Stomach smooth muscle (tissue), 2 donors: ENCODE measurements around the gene PLGLB2.
"Not testable (repeated sequence)": the region's sequence is repeated elsewhere in the genome, so short reads cannot be mapped to it uniquely, and the experiment has no call there.

ENCODE experiments used
- H3K27ac ChIP-seq: one replicate; pipeline ENCODE4 v1.7.0; 2013; ENCODE audit warnings: mild to moderate bottlenecking, low read length, inconsistent platforms
- H3K27me3 ChIP-seq, 2 donors: one replicate each; pipeline ENCODE4 v1.7.0; 2013; ENCODE audit warnings: low read length in 2 of 2; ENCODE audit not compliant: insufficient read depth in 2 of 2, control insufficient read depth in 1 of 2
- H3K36me3 ChIP-seq, 2 donors: one replicate each; pipeline ENCODE4 v1.7.0; 2013; ENCODE audit warnings: low read length in 2 of 2; ENCODE audit not compliant: control insufficient read depth in 2 of 2, insufficient read depth in 2 of 2
- H3K4me1 ChIP-seq: one replicate; pipeline ENCODE4 v1.7.0; 2013; ENCODE audit warnings: low read length; ENCODE audit not compliant: control insufficient read depth, insufficient read depth
- H3K4me3 ChIP-seq, 2 donors: one replicate each; pipeline ENCODE4 v1.7.0; 2013; ENCODE audit warnings: low read length in 2 of 2
- H3K9ac ChIP-seq, 2 donors: one replicate each; pipeline ENCODE4 v1.7.0; 2013; ENCODE audit warnings: low read length in 2 of 2, mild to moderate bottlenecking in 1 of 2
- H3K9me3 ChIP-seq, 2 donors: one replicate each; pipeline ENCODE4 v1.7.0; 2013; ENCODE audit warnings: low read length in 2 of 2; ENCODE audit not compliant: control insufficient read depth in 2 of 2
- donor health status: healthy.
- donor health status: Pancreatic carcinoma.

PLGLB2 gene

DNA sequence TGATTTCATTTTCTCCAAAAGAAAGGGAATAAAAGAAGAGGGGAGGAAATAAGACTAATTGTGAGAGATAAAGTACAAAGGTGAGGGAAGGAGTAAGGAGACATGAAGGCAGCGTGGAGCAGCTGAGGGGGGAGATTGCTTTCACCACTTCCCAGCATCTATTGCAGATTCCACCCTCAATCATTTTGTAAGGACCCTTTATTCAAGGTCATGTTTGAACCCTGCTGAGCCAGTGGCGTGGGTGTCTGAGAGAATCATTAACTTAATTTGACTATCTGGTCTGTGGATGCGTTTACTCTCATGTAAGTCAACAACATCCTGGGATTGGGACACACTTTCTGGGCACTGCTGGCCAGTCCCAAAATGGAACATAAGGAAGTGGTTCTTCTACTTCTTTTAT, at the start of gene PLGLB2:
Gene PLGLB2, plus strand, starts transcription at position 297 of the 400 bp plus-strand sequence. Its CDS starts 67 bp downstream, at position 364.
- H3K4me3 ChIP-seq, H3K27ac ChIP-seq, H3K36me3 ChIP-seq, H3K9me3 ChIP-seq, H3K9ac ChIP-seq, H3K27me3 ChIP-seq, H3K4me1 ChIP-seq: not testable (repeated sequence)

- not testable (repeated sequence) for H3K4me3 ChIP-seq, H3K27me3 ChIP-seq, H3K36me3 ChIP-seq, H3K9me3 ChIP-seq, H3K27ac ChIP-seq, H3K9ac ChIP-seq, H3K4me1 ChIP-seq
Observed at GRCh38 chr2:87704572-87705323, 43.1 kb upstream of the PLGLB2 start.

- H3K27ac ChIP-seq, H3K27me3 ChIP-seq, H3K4me1 ChIP-seq, H3K9ac ChIP-seq, H3K36me3 ChIP-seq, H3K4me3 ChIP-seq, H3K9me3 ChIP-seq: not testable (repeated sequence)
Observed at GRCh38 chr2:87708368-87708767, 39.5 kb upstream of the PLGLB2 start.

DNA sequence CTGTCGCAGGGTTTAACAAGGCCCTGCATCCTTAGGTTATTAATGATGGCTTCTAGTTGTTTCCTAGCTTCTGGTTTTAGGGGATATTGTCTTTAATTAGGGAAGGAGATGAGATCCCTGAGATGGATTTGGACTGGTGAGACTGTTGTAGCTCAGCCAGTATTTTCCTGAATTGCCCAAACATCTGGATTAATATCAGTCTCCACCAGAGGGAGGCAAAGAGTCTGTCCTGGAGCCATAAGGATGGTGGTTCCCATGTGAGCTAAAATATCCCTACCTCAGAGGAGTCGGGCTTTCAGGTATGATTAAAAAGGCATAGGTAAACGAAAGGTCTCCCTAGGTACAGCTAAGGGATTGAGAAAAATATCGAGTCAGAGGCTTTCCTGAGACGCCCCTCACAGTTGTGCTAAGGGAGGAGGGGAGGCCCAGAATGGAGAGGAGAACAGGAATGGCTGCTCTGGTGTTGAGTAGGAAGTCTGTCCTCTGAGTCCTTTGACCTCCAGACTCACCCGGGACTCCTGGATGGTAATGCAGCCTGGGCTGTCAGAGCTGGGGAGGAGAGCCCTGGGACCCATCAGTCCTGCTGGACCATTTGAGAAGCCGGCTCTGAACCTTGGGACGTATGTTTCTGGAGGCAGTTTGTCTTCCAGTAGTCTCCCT, 19.8 kb upstream of the PLGLB2 start:
- not testable (repeated sequence) for H3K9ac ChIP-seq, H3K27ac ChIP-seq, H3K9me3 ChIP-seq, H3K4me1 ChIP-seq, H3K36me3 ChIP-seq, H3K4me3 ChIP-seq, H3K27me3 ChIP-seq

DNA sequence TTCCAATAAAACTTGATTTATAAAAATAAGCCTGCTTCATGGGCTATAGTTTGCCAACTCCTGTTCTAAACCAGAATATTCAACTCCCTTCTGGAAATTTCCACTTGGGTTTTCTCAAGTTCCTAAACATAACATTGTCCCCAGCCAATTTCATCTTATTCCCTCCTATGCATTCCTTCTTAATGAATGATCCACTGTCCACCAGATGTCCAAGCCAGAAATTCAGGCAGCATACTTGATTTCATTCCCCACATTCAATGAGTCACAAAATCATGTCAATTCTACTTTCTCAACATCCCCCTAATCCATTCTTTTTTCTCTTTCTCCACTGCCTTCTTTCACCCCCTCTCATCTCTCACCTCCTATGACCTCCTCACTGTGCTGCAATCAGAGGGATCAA, 7.0 kb upstream of the PLGLB2 start:
- not testable (repeated sequence) for H3K9ac ChIP-seq, H3K4me1 ChIP-seq, H3K36me3 ChIP-seq, H3K27ac ChIP-seq, H3K9me3 ChIP-seq, H3K4me3 ChIP-seq, H3K27me3 ChIP-seq

DNA sequence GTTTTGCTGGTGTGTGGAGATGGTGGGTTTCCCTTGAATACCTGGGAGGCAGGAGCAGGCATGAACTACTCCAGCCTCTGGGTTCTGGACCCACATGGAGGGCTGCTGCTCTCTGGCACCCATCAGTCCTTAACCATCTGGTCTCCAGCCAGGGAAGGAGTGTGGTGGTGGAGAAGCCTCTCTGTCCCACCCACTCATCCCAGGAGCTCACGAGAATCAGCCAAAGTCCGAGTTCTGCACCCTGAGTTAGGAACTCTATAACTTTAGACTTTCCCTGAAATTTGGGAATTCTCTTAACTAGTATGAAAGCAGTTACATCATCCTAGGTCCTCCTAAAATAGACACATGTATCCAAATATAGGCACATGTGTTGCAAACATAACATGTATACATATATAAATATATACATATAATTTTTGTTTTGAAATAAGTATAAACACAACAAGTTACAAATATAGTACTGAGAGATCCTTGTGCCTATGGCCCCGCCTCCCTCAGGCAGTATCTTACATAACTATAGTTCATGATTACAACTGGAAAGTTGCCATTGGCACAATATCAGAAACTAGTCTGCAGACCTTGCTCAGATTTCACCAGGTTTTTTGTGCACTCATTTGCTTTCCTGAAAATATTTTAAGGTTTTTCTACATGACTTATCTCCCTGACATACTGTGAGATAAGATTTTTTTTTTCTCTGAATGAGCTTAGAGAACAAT, 5.3 kb upstream of the PLGLB2 start:
- not testable (repeated sequence) for H3K9ac ChIP-seq, H3K27me3 ChIP-seq, H3K4me1 ChIP-seq, H3K27ac ChIP-seq, H3K4me3 ChIP-seq, H3K36me3 ChIP-seq, H3K9me3 ChIP-seq

DNA sequence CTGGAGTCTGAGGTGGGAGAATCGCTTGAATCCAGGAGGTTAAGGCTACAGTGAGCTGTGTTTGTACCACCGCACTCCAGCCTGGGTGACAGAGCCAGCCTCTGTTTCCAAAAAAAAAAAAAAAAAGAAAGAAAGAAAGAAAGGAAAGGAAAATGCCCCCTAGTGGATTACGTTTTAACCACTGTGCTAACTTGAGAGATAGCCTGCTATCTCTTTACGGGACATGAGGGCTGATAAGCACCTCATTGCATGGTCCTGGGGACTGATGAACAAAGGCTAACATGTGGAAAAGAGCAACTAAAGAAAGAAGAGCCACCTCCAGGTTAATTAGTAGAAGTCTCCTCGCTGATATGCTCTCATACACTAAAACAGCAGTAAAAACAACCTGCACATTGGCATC, 4.2 kb upstream of the PLGLB2 start:
- not testable (repeated sequence) for H3K4me1 ChIP-seq, H3K4me3 ChIP-seq, H3K9me3 ChIP-seq

GRCh38 chr2:87745353-87745951, 2.4 kb upstream of the PLGLB2 start:
- H3K27me3 ChIP-seq, H3K9ac ChIP-seq, H3K36me3 ChIP-seq, H3K9me3 ChIP-seq, H3K4me1 ChIP-seq, H3K27ac ChIP-seq, H3K4me3 ChIP-seq: not testable (repeated sequence)

More for the DNA sequence above, 4.2 kb upstream of the PLGLB2 start:
- not testable (repeated sequence) for H3K36me3 ChIP-seq, H3K27ac ChIP-seq, H3K27me3 ChIP-seq, H3K9ac ChIP-seq

DNA sequence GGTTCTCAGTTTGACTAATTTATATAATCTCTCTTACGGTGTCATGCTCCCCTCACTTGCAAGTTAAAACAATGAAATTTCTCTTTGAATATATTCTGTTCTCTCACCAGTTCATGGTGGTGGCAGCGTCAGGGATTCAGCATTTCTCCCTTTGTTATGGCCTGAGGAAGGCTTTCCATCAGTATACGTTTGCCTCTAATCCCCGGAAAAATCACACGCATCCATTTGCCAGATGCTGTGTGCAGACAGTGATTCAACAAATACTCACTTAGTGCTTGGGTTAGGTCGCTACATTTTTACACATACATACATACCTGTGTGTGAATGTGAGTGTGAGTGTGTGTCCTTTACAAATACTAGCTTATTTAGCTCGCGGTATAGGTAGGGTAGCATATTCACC, 637 bp downstream of the PLGLB2 start:
- H3K9ac ChIP-seq, H3K4me1 ChIP-seq, H3K9me3 ChIP-seq, H3K4me3 ChIP-seq, H3K27me3 ChIP-seq, H3K36me3 ChIP-seq, H3K27ac ChIP-seq: not testable (repeated sequence)

DNA sequence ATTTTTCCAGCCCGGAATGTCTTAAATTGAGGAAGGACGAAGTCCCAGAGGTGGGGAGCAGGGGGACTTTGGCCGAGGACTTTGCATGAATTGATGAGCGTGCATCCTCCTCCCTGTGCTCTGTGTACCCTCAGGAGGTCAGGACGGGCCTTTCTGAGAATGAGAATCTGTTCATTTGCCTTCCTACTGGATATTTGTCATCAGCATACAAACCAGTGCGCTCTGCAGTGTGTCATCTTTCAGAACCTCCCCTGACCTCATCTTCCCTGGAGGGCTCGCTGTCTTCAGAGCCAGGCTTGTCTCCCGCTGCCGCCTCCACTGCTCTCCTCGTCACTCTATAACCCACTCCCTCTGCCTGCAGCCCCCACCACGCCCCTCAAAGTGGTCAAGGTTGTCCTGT, 2.7 kb downstream of the PLGLB2 start:
- H3K36me3 ChIP-seq, H3K27me3 ChIP-seq, H3K4me1 ChIP-seq, H3K27ac ChIP-seq, H3K9me3 ChIP-seq, H3K9ac ChIP-seq, H3K4me3 ChIP-seq: not testable (repeated sequence)

GRCh38 chr2:87754759-87755158, 6.9 kb downstream of the PLGLB2 start:
- H3K9me3 ChIP-seq, H3K27me3 ChIP-seq, H3K36me3 ChIP-seq, H3K27ac ChIP-seq, H3K4me3 ChIP-seq, H3K9ac ChIP-seq, H3K4me1 ChIP-seq: not testable (repeated sequence)
